ENCODE data around the gene ACAD10. TPM values are rescaled to one million over a fixed set of nuclear protein-coding genes. Genes with fewer than 3 reads are reported as not detected.

ACAD10 gene
- total RNA-seq, 1 donor from 2014 or later, result 49.9 TPM

DNA sequence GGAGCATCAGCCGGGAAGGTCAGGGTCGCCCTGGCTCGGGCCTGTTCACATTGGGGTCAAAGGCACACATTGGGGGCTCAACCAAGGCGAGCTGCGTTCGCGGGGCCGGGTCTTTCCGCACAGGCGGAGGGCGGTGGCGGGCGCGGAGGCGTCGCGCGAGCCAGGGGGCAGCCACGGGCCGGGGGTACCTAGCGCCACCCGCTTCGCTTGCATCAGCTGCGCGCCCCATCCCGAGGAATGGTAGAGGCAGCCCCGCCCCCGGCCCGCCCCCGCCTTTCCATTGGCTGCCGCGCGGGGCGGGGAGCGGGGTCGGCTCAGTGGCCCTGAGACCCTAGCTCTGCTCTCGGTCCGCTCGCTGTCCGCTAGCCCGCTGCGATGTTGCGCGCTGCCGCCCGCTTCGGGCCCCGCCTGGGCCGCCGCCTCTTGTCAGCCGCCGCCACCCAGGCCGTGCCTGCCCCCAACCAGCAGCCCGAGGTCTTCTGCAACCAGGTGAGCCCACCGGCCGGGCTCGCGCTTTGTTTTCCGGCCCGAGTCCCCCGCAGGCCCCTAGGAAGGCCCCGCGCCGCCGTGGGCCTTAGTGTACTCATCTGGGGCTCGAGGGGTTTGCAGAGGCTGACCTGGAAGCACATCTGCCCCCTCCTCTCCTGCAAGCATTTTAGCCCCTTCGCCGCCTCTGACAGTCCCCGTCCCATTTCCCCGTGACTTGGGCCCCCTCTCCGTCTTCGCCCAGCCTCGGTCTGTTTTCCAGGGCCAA is 80.9 kb downstream of the ACAD10 start, which contains the start of gene ALDH2:
ALDH2 (plus strand) TSS at position 326 of the 754 bp plus-strand sequence; CDS start at position 376, 50 bp downstream.
- Mint-ChIP-seq H3K4me1 (ENCODE audit: unreplicated experiment) (peaks cover 15% of the 10 kb centered on the region), H3K36me3 (no peaks in the 10 kb centered on the region), H3K9me3 (no peaks in the 10 kb centered on the region), H3K27me3 (peaks cover 10% of the 10 kb centered on the region), H3K27ac (peak within 1 kb of the TSS; percentile 84), H3K4me3 (peak within 1 kb of the TSS; percentile 98)
- DNase-seq (ENCODE audit: extremely low spot score, unreplicated experiment), result peak; percentile 77
- TF ChIP-seq, protein P1, sequence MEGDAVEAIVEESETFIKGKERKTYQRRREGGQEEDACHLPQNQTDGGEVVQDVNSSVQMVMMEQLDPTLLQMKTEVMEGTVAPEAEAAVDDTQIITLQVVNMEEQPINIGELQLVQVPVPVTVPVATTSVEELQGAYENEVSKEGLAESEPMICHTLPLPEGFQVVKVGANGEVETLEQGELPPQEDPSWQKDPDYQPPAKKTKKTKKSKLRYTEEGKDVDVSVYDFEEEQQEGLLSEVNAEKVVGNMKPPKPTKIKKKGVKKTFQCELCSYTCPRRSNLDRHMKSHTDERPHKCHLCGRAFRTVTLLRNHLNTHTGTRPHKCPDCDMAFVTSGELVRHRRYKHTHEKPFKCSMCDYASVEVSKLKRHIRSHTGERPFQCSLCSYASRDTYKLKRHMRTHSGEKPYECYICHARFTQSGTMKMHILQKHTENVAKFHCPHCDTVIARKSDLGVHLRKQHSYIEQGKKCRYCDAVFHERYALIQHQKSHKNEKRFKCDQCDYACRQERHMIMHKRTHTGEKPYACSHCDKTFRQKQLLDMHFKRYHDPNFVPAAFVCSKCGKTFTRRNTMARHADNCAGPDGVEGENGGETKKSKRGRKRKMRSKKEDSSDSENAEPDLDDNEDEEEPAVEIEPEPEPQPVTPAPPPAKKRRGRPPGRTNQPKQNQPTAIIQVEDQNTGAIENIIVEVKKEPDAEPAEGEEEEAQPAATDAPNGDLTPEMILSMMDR (conservative IDR thresholded peaks at IDR 0.05), result no peak

GRCh38 chr12:111767362-111768158 is 81.7 kb downstream of the ACAD10 start:
- no peaks in the 10 kb centered on the region for H3K9me3 Mint-ChIP-seq
- no peak for DNase-seq (ENCODE audit: extremely low spot score, unreplicated experiment)

DNA sequence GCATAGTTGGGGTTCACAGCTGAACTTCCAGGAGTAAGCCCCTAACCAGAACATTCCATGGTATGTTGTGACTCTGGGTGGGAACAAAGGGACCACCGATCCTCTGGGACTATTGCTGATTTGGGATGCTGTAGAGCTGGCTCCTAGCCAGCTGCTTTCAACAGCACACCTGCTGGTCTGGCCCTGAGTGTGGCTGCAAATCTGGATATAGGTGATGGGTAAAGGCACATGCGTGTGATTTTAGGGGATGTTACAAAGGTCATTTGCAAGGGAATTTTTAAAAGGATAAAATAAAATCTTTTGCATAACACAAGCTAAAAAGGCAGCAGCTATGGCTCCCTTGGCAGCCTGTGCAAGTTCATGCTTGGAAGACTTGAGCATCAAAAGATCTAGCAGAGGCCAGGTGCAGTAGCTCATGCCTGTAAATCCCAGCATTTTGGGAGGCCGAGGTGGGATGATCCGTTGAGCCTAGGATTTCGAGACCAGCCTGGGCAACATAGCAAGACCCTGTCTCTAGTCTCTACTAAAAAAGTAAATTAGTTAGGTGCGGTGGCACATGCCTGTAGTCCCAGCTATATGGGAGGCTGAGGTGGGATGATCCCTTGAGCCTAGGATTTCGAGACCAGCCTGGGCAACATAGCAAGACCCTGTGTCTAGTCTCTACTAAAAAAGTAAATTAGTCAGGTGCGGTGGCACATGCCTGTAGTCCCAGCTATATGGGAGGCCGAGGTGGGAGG is 82.5 kb downstream of the ACAD10 start:
- H3K9me3 Mint-ChIP-seq, result no peaks in the 10 kb centered on the region
- DNase-seq (ENCODE audit: extremely low spot score, unreplicated experiment), result no peak
- H3K4me3 Mint-ChIP-seq, result peak overlapping the region; percentile 98
- TF ChIP-seq, protein P1 (conservative IDR thresholded peaks at IDR 0.05), result no peak
- H3K4me1 Mint-ChIP-seq (ENCODE audit: unreplicated experiment), result peaks cover 12% of the 10 kb centered on the region
- H3K36me3 Mint-ChIP-seq, result no peaks in the 10 kb centered on the region
- peaks cover 10% of the 10 kb centered on the region for H3K27me3 Mint-ChIP-seq
- no peak overlapping the region for H3K27ac Mint-ChIP-seq

More at GRCh38 chr12:111767362-111768158, 81.7 kb downstream of the ACAD10 start:
- TF ChIP-seq, protein P1 (conservative IDR thresholded peaks at IDR 0.05), result no peak
- H3K36me3 Mint-ChIP-seq, result no peaks in the 10 kb centered on the region
- H3K4me3 Mint-ChIP-seq, result peak overlapping the region; percentile 98
- peaks cover 10% of the 10 kb centered on the region for H3K27me3 Mint-ChIP-seq
- H3K27ac Mint-ChIP-seq, result peak overlapping the region; percentile 84
- H3K4me1 Mint-ChIP-seq (ENCODE audit: unreplicated experiment), result peaks cover 12% of the 10 kb centered on the region

- no peak overlapping the region for H3K27ac Mint-ChIP-seq
Measured at GRCh38 chr12:111769599-111769998, 83.7 kb downstream of the ACAD10 start.

More at GRCh38 chr12:111769599-111769998, 83.7 kb downstream of the ACAD10 start:
- TF ChIP-seq, protein P1 (conservative IDR thresholded peaks at IDR 0.05), result no peak
- no peak for DNase-seq (ENCODE audit: extremely low spot score, unreplicated experiment)
- Mint-ChIP-seq H3K27me3 (peaks cover 7% of the 10 kb centered on the region), H3K9me3 (no peaks in the 10 kb centered on the region), H3K36me3 (no peaks in the 10 kb centered on the region), H3K4me1 (ENCODE audit: unreplicated experiment) (peaks cover 23% of the 10 kb centered on the region), H3K4me3 (no peak overlapping the region)
